IPS-20b (cell line): ENCODE results near the gene SUSD2.
"Not testable (repeated sequence)": the region's sequence is repeated elsewhere in the genome, so short reads cannot be mapped to it uniquely, and the experiment has no call there.

ENCODE experiments used
- H3K27ac ChIP-seq: one replicate; pipeline ENCODE4 v1.5.1; 2013; ENCODE audit warnings: low read length
- H3K27me3 ChIP-seq: 2 replicates; pipeline ENCODE4 v1.6.1; 2013; ENCODE audit warnings: mild to moderate bottlenecking, low read length, inconsistent platforms; ENCODE audit not compliant: insufficient read depth
- H3K36me3 ChIP-seq: 2 replicates; pipeline ENCODE4 v1.6.1; 2013; ENCODE audit warnings: low read depth, mild to moderate bottlenecking, inconsistent platforms, low read length, moderate library complexity; ENCODE audit not compliant: insufficient read depth
- H3K4me1 ChIP-seq: 2 replicates; pipeline ENCODE4 v1.6.1; 2013; ENCODE audit warnings: mild to moderate bottlenecking, control low read depth, inconsistent platforms, low read length, moderate library complexity; ENCODE audit not compliant: insufficient read depth
- H3K4me3 ChIP-seq: 2 replicates; pipeline ENCODE4 v1.5.1; 2013; ENCODE audit warnings: mild to moderate bottlenecking, low read length, inconsistent platforms
- H3K9ac ChIP-seq: 2 replicates; pipeline ENCODE4 v1.6.1; 2013; ENCODE audit warnings: low read depth, mild to moderate bottlenecking, inconsistent platforms, low read length, moderate library complexity
- H3K9me3 ChIP-seq: 2 replicates; pipeline ENCODE4 v1.6.1; 2013; ENCODE audit warnings: mild to moderate bottlenecking, low read depth, low read length, inconsistent platforms; ENCODE audit not compliant: insufficient read depth

SUSD2 gene

DNA sequence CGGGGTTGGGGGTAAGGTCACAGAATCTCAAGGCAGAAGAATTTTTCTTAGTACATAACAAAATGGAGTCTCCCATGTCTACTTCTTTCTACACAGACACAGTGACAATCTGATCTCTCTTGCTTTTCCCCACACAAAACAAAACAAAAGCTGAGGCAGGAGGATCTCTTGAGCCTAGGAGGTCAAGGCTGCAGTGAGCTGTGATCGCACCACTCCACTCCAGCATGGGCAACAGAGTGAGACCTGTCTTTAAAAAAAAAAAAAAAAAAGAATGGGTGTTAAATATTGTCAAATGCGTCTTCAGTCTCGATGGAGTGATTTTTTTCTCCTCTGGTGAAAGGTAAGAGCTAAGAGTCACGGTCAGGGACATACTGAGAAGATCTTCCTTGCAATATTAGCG lies 30.4 kb downstream of the SUSD2 start:
- peaks cover 13% of the 10 kb centered on the region for H3K4me1 ChIP-seq
- H3K9me3 ChIP-seq, H3K27ac ChIP-seq, H3K36me3 ChIP-seq, H3K27me3 ChIP-seq, H3K4me3 ChIP-seq, H3K9ac ChIP-seq: not testable (repeated sequence)

DNA sequence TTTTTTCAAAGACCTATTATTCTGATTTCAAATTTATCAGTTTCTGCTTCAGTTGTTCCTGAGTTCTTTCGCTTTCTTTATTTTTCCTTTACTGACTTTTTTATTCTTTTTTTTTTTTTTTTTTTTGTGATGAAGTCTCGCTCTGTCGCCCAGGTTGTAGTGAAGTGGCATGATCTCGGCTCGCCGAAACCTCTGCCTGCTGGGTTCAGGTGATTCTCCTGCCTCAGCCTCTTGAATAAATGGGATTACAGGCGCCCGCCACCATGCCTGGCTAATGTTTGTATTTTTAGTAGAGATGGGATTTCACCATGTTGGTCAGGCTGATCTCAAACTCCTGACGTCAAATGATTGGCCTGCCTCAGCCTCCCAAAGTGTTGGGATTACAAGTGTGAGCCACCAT lies 31.8 kb downstream of the SUSD2 start:
- H3K27me3 ChIP-seq, H3K27ac ChIP-seq, H3K4me1 ChIP-seq, H3K9ac ChIP-seq, H3K36me3 ChIP-seq, H3K9me3 ChIP-seq, H3K4me3 ChIP-seq: not testable (repeated sequence)

DNA sequence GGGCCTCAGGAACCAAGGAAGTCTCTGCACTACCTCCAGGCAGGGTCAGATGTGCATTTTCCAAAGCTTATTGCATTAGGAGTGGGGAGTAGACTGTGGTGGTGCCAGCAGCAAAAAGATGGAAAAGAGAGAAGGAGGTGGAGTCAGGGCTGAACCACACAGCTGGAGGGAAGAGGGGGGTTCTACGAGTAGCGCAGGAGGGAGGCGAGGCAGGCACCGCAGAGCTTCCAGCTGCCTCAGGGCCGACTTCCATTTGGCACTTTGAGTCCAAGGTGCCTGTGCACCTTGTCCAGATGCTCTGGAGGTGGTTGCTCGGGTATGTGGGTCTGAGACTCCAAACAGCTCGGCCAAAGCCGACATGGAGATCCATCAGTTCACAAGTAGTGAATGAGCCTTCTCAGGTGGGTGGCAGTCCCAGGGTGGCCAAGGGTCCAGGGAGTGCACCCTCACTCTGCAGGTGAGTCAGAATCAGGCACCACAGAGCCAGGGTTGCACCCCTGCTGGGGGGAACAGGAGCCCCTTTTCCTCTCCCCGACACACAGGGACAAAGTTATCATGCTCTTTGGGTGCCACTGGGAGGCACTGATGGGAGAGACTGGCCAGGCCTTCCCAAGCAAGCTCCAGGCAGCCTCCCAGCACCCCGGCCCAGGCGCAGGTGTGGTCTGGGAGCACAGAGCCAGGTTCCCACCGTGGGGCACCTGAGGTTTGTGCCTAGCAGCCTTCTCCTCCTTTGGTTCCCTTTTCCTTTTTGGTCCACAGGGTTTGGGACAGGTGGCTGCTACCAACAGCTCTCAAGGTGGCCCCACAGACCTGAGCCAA lies 33.4 kb downstream of the SUSD2 start:
- H3K27me3 ChIP-seq: no peaks in the 10 kb centered on the region
- H3K4me1 ChIP-seq: no peaks in the 10 kb centered on the region; the same call in 1 of the 2 replicates
- H3K36me3 ChIP-seq: no peaks in the 10 kb centered on the region
- H3K27ac ChIP-seq: no peak overlapping the region
- H3K9me3 ChIP-seq: no peaks in the 10 kb centered on the region
- H3K9ac ChIP-seq: no peak overlapping the region
- no peak overlapping the region for H3K4me3 ChIP-seq

- Histone ChIP-seq H3K9ac (no peak overlapping the region), H3K9me3 (no peaks in the 10 kb centered on the region), H3K36me3 (no peaks in the 10 kb centered on the region), H3K4me1 (no peaks in the 10 kb centered on the region; the same call in 1 of the 2 replicates), H3K4me3 (no peak overlapping the region), H3K27me3 (no peaks in the 10 kb centered on the region), H3K27ac (no peak overlapping the region)
These were observed 35.4 kb downstream of the SUSD2 start for GRCh38 chr22:24216541-24217209.

GRCh38 chr22:24217384-24217783 lies 36.1 kb downstream of the SUSD2 start:
- no peaks in the 10 kb centered on the region for H3K27me3 ChIP-seq
- H3K4me1 ChIP-seq: no peaks in the 10 kb centered on the region
- H3K9ac ChIP-seq: no peak overlapping the region
- no peak overlapping the region for H3K27ac ChIP-seq
- no peaks in the 10 kb centered on the region for H3K9me3 ChIP-seq
- no peaks in the 10 kb centered on the region for H3K36me3 ChIP-seq
- H3K4me3 ChIP-seq: no peak overlapping the region

GRCh38 chr22:24219750-24220149 lies 38.5 kb downstream of the SUSD2 start:
- H3K4me3 ChIP-seq: no peak overlapping the region
- H3K36me3 ChIP-seq: no peaks in the 10 kb centered on the region
- H3K27me3 ChIP-seq: no peaks in the 10 kb centered on the region
- no peaks in the 10 kb centered on the region for H3K4me1 ChIP-seq
- no peaks in the 10 kb centered on the region for H3K9me3 ChIP-seq
- H3K27ac ChIP-seq: no peak overlapping the region
- H3K9ac ChIP-seq: no peak overlapping the region

DNA sequence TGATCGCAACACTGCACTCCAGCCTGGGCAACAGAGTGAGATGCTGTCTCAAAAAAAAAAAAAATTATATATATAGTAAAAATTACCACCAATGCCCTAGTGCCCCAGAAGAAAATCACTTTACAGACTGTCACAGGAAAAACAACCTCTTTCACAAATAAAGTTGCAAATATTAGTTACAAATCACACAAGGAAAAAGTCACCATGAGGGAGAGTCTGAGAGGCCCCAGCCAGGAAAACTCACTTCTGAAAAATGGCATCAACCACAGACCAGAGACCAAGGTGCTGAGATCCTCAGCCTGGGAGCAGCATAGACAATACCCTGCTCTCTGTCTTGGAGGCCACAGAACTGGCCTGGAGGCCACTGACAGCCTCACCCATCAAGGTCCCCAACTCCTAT lies 43.2 kb downstream of the SUSD2 start:
- Histone ChIP-seq H3K9ac (no peak overlapping the region), H3K4me1 (no peaks in the 10 kb centered on the region), H3K27ac (no peak overlapping the region), H3K9me3 (no peaks in the 10 kb centered on the region), H3K4me3 (no peak overlapping the region), H3K36me3 (no peaks in the 10 kb centered on the region), H3K27me3 (no peaks in the 10 kb centered on the region)

DNA sequence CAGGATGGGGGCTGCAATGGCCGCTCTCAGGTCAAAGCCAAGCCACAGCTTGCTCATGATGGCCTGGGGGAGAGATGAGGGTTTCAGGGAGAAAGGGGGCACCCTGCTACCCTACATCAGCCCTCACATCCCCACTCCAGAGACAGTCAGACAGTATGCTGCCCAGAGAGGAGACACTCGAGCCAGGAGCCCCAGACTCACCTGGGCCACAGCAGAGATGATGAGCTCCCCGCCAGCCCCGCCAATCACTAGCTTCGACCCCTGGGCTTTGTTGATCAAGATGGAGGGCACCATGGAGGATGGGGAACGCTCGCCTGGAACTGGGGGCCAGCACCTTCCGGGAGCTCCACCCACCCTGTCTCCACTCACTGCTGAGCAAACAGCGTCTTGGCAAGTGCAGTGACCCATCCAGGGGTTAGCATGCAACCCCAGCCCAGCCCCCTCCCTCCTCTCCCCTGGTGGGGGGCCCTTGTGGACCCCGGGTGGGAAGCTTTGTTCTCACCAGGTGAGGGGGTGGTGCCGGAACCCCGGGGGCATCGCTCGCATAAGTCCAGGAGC lies 43.8 kb downstream of the SUSD2 start:
- Histone ChIP-seq H3K9me3 (no peaks in the 10 kb centered on the region), H3K36me3 (no peaks in the 10 kb centered on the region)

GRCh38 chr22:24225951-24226350 lies 44.7 kb downstream of the SUSD2 start:
- H3K4me3 ChIP-seq: no peak overlapping the region
- H3K36me3 ChIP-seq: no peaks in the 10 kb centered on the region
- no peak overlapping the region for H3K9ac ChIP-seq
- no peak overlapping the region for H3K27ac ChIP-seq
- no peaks in the 10 kb centered on the region for H3K4me1 ChIP-seq
- no peaks in the 10 kb centered on the region for H3K9me3 ChIP-seq
- no peaks in the 10 kb centered on the region for H3K27me3 ChIP-seq

More for the DNA sequence above, 43.8 kb downstream of the SUSD2 start:
- Histone ChIP-seq H3K4me1 (no peaks in the 10 kb centered on the region), H3K9ac (no peak overlapping the region), H3K27me3 (no peaks in the 10 kb centered on the region), H3K4me3 (no peak overlapping the region), H3K27ac (no peak overlapping the region)

DNA sequence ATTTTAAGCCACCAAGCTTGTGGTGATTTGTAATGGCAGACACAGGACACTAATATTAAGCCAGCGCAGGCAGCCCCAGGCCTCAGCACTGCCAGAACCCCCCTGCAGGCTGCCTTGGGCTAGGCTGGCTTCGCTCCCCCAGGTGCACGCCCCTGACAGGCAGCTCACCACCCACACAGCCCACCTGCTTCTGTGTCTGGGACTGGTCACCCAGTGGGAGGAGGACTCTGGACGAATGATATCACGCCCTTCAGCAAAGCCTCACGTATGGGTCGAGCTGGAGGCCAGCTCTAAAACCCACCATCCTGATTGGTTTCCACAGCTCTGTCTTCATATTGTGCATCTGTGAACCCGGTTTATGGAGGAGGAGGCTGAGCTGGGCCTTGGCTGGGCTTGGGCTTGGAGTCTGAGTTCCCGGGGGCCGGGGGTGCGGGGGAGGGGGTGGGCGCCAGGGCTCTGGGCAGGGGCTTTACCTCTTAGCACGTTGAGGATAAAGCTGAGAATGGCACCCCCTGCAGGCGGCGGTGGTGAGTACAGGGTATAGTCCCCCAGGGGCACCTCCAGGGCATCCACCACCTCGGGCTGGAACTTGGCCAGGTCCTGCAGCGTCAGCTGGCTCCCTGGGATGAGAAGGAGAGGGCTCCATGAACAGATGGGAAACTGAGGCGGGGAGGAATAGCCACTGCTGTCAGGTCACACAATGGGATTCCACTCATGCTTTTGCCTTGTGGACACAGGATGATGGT lies 49.8 kb downstream of the SUSD2 start:
- no peaks in the 10 kb centered on the region for H3K4me1 ChIP-seq
- no peak overlapping the region for H3K9ac ChIP-seq
- H3K27ac ChIP-seq: no peak overlapping the region
- H3K4me3 ChIP-seq: no peak overlapping the region
- no peaks in the 10 kb centered on the region for H3K27me3 ChIP-seq
- H3K9me3 ChIP-seq: no peaks in the 10 kb centered on the region
- no peaks in the 10 kb centered on the region for H3K36me3 ChIP-seq

DNA sequence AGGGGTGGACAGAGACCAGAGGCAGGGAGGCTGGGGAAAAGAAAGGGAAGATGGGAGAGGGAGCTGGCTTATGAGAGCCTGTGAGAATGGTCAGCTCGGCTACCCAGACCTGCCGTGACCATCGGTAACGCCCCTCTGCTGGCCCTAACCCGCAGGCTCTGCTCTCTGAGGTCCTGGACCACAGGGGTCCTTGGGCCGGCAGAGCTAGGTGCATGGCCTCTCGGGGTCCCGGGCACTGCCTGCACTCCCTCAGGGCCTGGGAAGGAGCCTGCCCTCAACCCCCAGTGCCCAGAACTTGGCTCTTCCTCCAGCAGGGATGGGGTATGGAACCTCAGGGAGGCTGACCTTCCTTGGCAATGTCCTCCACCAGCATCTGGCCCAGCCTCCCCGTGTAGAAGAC lies 50.4 kb downstream of the SUSD2 start:
- Histone ChIP-seq H3K27me3 (no peaks in the 10 kb centered on the region), H3K9ac (no peak overlapping the region), H3K27ac (no peak overlapping the region), H3K36me3 (no peaks in the 10 kb centered on the region), H3K9me3 (no peaks in the 10 kb centered on the region), H3K4me3 (no peak overlapping the region), H3K4me1 (no peaks in the 10 kb centered on the region)
